H1 (cell line): ENCODE data around the gene CXCR4. TPM values are rescaled to one million over a fixed set of nuclear protein-coding genes. Genes with fewer than 3 reads are reported as not detected.
"Not testable (repeated sequence)": the region's sequence is repeated elsewhere in the genome, so short reads cannot be mapped to it uniquely, and the experiment has no call there.

Experiments
- CTCF ChIA-PET: fragments of 300-600 bp; sonication (Branson Sonifier 250); formaldehyde crosslinking; loops from one replicate; lab custom pipeline; 2021; ENCODE audit not compliant: partially characterized antibody; lab: Charles Lee
- POLR2A ChIA-PET: fragments of 300-600 bp; sonication (Branson Sonifier 250); formaldehyde crosslinking; loops from one replicate; lab custom pipeline; 2021; ENCODE audit warnings: inconsistent platforms; ENCODE audit not compliant: partially characterized antibody; lab: Charles Lee
- DNase-seq, 2 experiments: peaks; one replicate each; pipeline versions ENCODE4 v3.0.0 to v3.0.0-alpha.2; 2010 to 2022; ENCODE audit warnings: low spot score in 2 of 2, low read depth in 1 of 2, mixed read lengths in 1 of 2
- FAIRE-seq: peaks from 2 replicates; lab custom pipeline; 2011; peaks lifted over from hg19 to GRCh38; lab: Jason Lieb, UNC
- H2AFZ ChIP-seq: 2 replicates; pipeline ENCODE4 v1.8.1; 2012; ENCODE audit warnings: low read length, inconsistent platforms
- H2AK5ac ChIP-seq: 2 replicates; pipeline ENCODE4 v1.6.1; 2013; ENCODE audit warnings: low read depth, low read length
- H2BK120ac ChIP-seq: replicated peaks from 2 replicates; pipeline ENCODE3; 2013; ENCODE audit warnings: low read depth, low read length, inconsistent platforms
- H2BK12ac ChIP-seq: 2 replicates; pipeline ENCODE4 v1.6.1; 2013; ENCODE audit warnings: low read depth, low read length
- H2BK15ac ChIP-seq: 2 replicates; pipeline ENCODE4 v1.6.1; 2013; ENCODE audit warnings: low read length
- H2BK20ac ChIP-seq: 2 replicates; pipeline ENCODE4 v1.6.1; 2013; ENCODE audit warnings: low read length
- H2BK5ac ChIP-seq: 2 replicates; pipeline ENCODE4 v1.6.1; 2013; ENCODE audit warnings: low read depth, low read length
- H3K14ac ChIP-seq: 2 replicates; pipeline ENCODE4 v1.6.1; 2013; ENCODE audit warnings: inconsistent platforms; ENCODE audit not compliant: insufficient read length
- H3K18ac ChIP-seq: 2 replicates; pipeline ENCODE4 v1.6.1; 2013; ENCODE audit warnings: low read length; ENCODE audit errors: extremely low read depth
- H3K23ac ChIP-seq: 2 replicates; pipeline ENCODE4 v1.6.1; 2013; ENCODE audit warnings: inconsistent platforms; ENCODE audit not compliant: insufficient read length
- H3K23me2 ChIP-seq: 2 replicates; pipeline ENCODE4 v1.6.1; 2013; ENCODE audit warnings: low read depth, low read length
- H3K27ac ChIP-seq: 2 replicates; pipeline ENCODE4 v1.6.1; 2011; ENCODE audit warnings: low read depth, low read length, inconsistent platforms
- H3K27me3 ChIP-seq, 4 experiments: replicated peaks in 1 of 4; 1 replicate in 1 of 4; 2 replicates in 3 of 4; pipeline versions ENCODE4 v1.6.1 to v1.8.1; 2011 to 2013; ENCODE audit warnings: low read length in 3 of 4, mild to moderate bottlenecking in 3 of 4, inconsistent platforms in 2 of 4, mixed read lengths in 2 of 4, moderate library complexity in 1 of 4; ENCODE audit not compliant: control insufficient read depth in 3 of 4, insufficient read depth in 3 of 4; ENCODE audit errors: extremely low read depth in 1 of 4
- H3K36me3 ChIP-seq, 4 experiments: 2 replicates each; pipeline versions ENCODE4 v1.6.1 to v1.8.1; 2011 to 2013; ENCODE audit warnings: mild to moderate bottlenecking in 4 of 4, low read length in 3 of 4, moderate library complexity in 2 of 4, control low read depth in 1 of 4, inconsistent platforms in 1 of 4; ENCODE audit not compliant: insufficient read depth in 4 of 4, control insufficient read depth in 2 of 4
- H3K4ac ChIP-seq: replicated peaks from 2 replicates; pipeline ENCODE3; 2013; ENCODE audit warnings: low read length, low read depth, mixed read lengths, inconsistent platforms; ENCODE audit not compliant: insufficient read length
- H3K4me1 ChIP-seq, 4 experiments: replicated peaks in 1 of 4; 1 replicate in 1 of 4; 2 replicates in 3 of 4; pipeline versions ENCODE4 v1.6.1 to v1.8.1; 2011 to 2013; ENCODE audit warnings: low read length in 3 of 4, inconsistent platforms in 2 of 4, mixed read lengths in 1 of 4; ENCODE audit not compliant: insufficient read depth in 4 of 4, control insufficient read depth in 3 of 4
- H3K4me2 ChIP-seq, 2 experiments: 2 replicates each; pipeline versions ENCODE4 v1.6.1 to v1.8.1; 2011 to 2013; ENCODE audit warnings: low read depth in 2 of 2, low read length in 2 of 2, control low read depth in 1 of 2, inconsistent platforms in 1 of 2, mild to moderate bottlenecking in 1 of 2; ENCODE audit not compliant: insufficient read depth in 1 of 2
- H3K4me3 ChIP-seq, 4 experiments: fragments of 200-600, 300-600 bp in 1 of 4; sonication (generic), shearing (Covaris generic), sonication (Bioruptor Twin) in 1 of 4; 2 replicates each; pipeline versions ENCODE4 v1.5.1 to v1.8.1; 2011 to 2016; ENCODE audit warnings: low read length in 4 of 4, low read depth in 3 of 4, control low read depth in 2 of 4, inconsistent platforms in 2 of 4, mild to moderate bottlenecking in 2 of 4, mixed read lengths in 1 of 4, moderate library complexity in 1 of 4; ENCODE audit not compliant: insufficient read depth in 2 of 4; ENCODE audit errors: extremely low read depth in 1 of 4
- H3K56ac ChIP-seq: replicated peaks from 2 replicates; pipeline ENCODE3; 2013; ENCODE audit warnings: low read depth, mild to moderate bottlenecking, mixed read lengths, low read length, inconsistent platforms; ENCODE audit not compliant: insufficient read length
- H3K79me1 ChIP-seq: 2 replicates; pipeline ENCODE4 v1.6.1; 2013; ENCODE audit warnings: low read depth, low read length, control low read depth
- H3K79me2 ChIP-seq, 2 experiments: 2 replicates each; pipeline versions ENCODE4 v1.6.1 to v1.8.1; 2012 to 2013; ENCODE audit warnings: low read length in 2 of 2, mild to moderate bottlenecking in 2 of 2, inconsistent platforms in 1 of 2; ENCODE audit not compliant: insufficient read depth in 2 of 2, control insufficient read depth in 1 of 2
- H3K9ac ChIP-seq, 4 experiments: replicated peaks in 1 of 4; 1 replicate in 1 of 4; 2 replicates in 3 of 4; pipeline versions ENCODE4 v1.6.1 to v1.8.1; 2011 to 2013; ENCODE audit warnings: low read depth in 3 of 4, low read length in 3 of 4, control low read depth in 2 of 4, mild to moderate bottlenecking in 2 of 4, moderate library complexity in 2 of 4, inconsistent platforms in 1 of 4; ENCODE audit errors: extremely low read depth in 1 of 4
- H3K9me3 ChIP-seq, 2 experiments: 2 replicates each; pipeline versions ENCODE4 v1.6.1 to v1.8.1; 2012 to 2013; ENCODE audit warnings: mild to moderate bottlenecking in 2 of 2, moderate library complexity in 2 of 2, control low read depth in 1 of 2, inconsistent platforms in 1 of 2, low read depth in 1 of 2, low read length in 1 of 2, mixed read lengths in 1 of 2; ENCODE audit not compliant: insufficient read depth in 2 of 2
- H4K20me1 ChIP-seq, 2 experiments: replicated peaks in 1 of 2; 2 replicates each; pipeline versions ENCODE3 to v1.8.1; 2011 to 2013; ENCODE audit warnings: inconsistent platforms in 2 of 2, low read length in 2 of 2, mild to moderate bottlenecking in 1 of 2; ENCODE audit not compliant: insufficient read depth in 2 of 2, control insufficient read depth in 1 of 2
- H4K5ac ChIP-seq: 2 replicates; pipeline ENCODE4 v1.6.1; 2013; ENCODE audit warnings: low read length, low read depth, mixed read lengths, inconsistent platforms; ENCODE audit not compliant: insufficient read length
- H4K8ac ChIP-seq: 2 replicates; pipeline ENCODE4 v1.8.0; 2013; ENCODE audit warnings: mild to moderate bottlenecking, moderate library complexity, low read length, inconsistent platforms; ENCODE audit not compliant: insufficient read depth; ENCODE audit errors: extremely low read depth
- H4K91ac ChIP-seq: replicated peaks from 2 replicates; pipeline ENCODE3; 2013; ENCODE audit warnings: low read length, mixed read lengths, inconsistent platforms; ENCODE audit not compliant: insufficient read length
- ASH2L ChIP-seq: fragments of 200-600, 300-600 bp; sonication (generic); IDR thresholded peaks from one replicate; pipeline ENCODE4 v1.7.1; 2017; ENCODE audit warnings: low read length
- FOSL1 ChIP-seq: IDR thresholded peaks from 2 replicates; pipeline ENCODE4 v1.6.1; 2011; ENCODE audit warnings: mild to moderate bottlenecking, low read depth, low read length, moderate library complexity; ENCODE audit not compliant: insufficient read depth
- NRF1 ChIP-seq: IDR thresholded peaks from 2 replicates; pipeline ENCODE4 v1.6.1; 2011; ENCODE audit warnings: mild to moderate bottlenecking, low read depth, low read length, improper control_type of control experiment
- SIN3A ChIP-seq, 2 experiments: IDR thresholded peaks in 1 of 2; conservative IDR thresholded peaks in 1 of 2; 2 replicates each; pipeline ENCODE4 v1.6.1; 2011 to 2012; ENCODE audit warnings: low read length in 2 of 2, improper control_type of control experiment in 1 of 2, low read depth in 1 of 2, mild to moderate bottlenecking in 1 of 2
- WGBS, 2 experiments: shearing (Covaris generic) in 1 of 2; methylation state at CpG; one replicate each; pipeline versions ENCODE4 v1.1.6 to v1.1.7; 2013 to 2015; ENCODE audit warnings: low lambda C conversion rate in 2 of 2, mixed read lengths in 2 of 2, inconsistent platforms in 1 of 2, low coverage in 1 of 2, missing lambda C conversion rate in 1 of 2; ENCODE audit not compliant: insufficient replicate concordance in 2 of 2, insufficient coverage in 1 of 2, insufficient read length in 1 of 2; ENCODE audit errors: extremely low coverage in 1 of 2, missing lambda C conversion rate in 1 of 2; 5-methylcytosine and 5-hydroxymethylcytosine counted together
- polyA plus RNA-seq, 7 experiments: library from polyadenylated mRNA; depleted of rRNA in 3 of 7; stranded (reverse) in 5 of 7; unstranded in 2 of 7; fragments of >200 nt in 5 of 7; fragments of 200-250 nt in 2 of 7; gene quantifications; 1 replicate in 5 of 7; 2 replicates in 1 of 7; 4 replicates in 1 of 7; pipeline versions ENCODE4 v1.2.1 to v1.2.3, GENCODE V29; 2011 to 2013; ENCODE audit warnings: missing spikeins in 2 of 7, mixed read lengths in 2 of 7
- total RNA-seq: library from RNA; stranded (reverse); fragmentation: NEBNext Ultra II Directional; extraction: Animal tissue kit (Norgen Biotek cat#: 25700); gene quantifications from 2 replicates; pipeline ENCODE4 v1.2.1, GENCODE V29; 2021
- TF ChIP-seq, protein P1 (sequence below), 3 experiments: IDR thresholded peaks; 1 replicate in 2 of 3; 2 replicates in 1 of 3; pipeline versions ENCODE4 v1.5.1 to v1.6.1; 2011; ENCODE audit warnings: low read length in 3 of 3, mild to moderate bottlenecking in 3 of 3, inconsistent platforms in 2 of 3, low read depth in 1 of 3, moderate library complexity in 1 of 3; ENCODE audit not compliant: insufficient read depth in 1 of 3; ENCODE audit errors: control extremely low read depth in 1 of 3
- TF ChIP-seq, protein P2 (sequence below): IDR thresholded peaks from 2 replicates; pipeline ENCODE4 v1.6.1; 2012; ENCODE audit warnings: inconsistent platforms

Gene CXCR4
- total and polyA plus RNA-seq, 2 of the 8 experiments (the other 6 are each of a cell fraction or from before 2014, with no cell fraction given): 1.8 to 2.8 TPM

- TF ChIP-seq, protein P1, sequence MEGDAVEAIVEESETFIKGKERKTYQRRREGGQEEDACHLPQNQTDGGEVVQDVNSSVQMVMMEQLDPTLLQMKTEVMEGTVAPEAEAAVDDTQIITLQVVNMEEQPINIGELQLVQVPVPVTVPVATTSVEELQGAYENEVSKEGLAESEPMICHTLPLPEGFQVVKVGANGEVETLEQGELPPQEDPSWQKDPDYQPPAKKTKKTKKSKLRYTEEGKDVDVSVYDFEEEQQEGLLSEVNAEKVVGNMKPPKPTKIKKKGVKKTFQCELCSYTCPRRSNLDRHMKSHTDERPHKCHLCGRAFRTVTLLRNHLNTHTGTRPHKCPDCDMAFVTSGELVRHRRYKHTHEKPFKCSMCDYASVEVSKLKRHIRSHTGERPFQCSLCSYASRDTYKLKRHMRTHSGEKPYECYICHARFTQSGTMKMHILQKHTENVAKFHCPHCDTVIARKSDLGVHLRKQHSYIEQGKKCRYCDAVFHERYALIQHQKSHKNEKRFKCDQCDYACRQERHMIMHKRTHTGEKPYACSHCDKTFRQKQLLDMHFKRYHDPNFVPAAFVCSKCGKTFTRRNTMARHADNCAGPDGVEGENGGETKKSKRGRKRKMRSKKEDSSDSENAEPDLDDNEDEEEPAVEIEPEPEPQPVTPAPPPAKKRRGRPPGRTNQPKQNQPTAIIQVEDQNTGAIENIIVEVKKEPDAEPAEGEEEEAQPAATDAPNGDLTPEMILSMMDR (IDR thresholded peaks at IDR 0.05; ENCODE audit: control extremely low read depth in 1 of 3, insufficient read depth in 1 of 3, low read depth in 1 of 3, low read length in 3 of 3): no peak
- TF ChIP-seq NRF1 (no peak), ASH2L (no peak), FOSL1 (no peak), SIN3A (conservative IDR thresholded peaks at IDR 0.05 in 1 of 2, IDR thresholded peaks at IDR 0.05 in 1 of 2; ENCODE audit: low read depth in 1 of 2, low read length in 2 of 2) (no peak)
- TF ChIP-seq, protein P2, sequence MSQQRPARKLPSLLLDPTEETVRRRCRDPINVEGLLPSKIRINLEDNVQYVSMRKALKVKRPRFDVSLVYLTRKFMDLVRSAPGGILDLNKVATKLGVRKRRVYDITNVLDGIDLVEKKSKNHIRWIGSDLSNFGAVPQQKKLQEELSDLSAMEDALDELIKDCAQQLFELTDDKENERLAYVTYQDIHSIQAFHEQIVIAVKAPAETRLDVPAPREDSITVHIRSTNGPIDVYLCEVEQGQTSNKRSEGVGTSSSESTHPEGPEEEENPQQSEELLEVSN: no peak
Measured at GRCh38 chr2:136091899-136092298, 26.1 kb downstream of the CXCR4 start (continued).

- WGBS, 2 experiments: 90% methylated on average over 26 of the region's 43 CpGs; no CpG with 5 or more reads in 1 of the 2 experiments
- H2BK5ac ChIP-seq, FAIRE-seq, H2BK120ac ChIP-seq, DNase-seq, H3K4me1 ChIP-seq, H2AFZ ChIP-seq, H2BK12ac ChIP-seq, H4K20me1 ChIP-seq, H3K18ac ChIP-seq, H3K9me3 ChIP-seq, H2BK15ac ChIP-seq, H4K8ac ChIP-seq, H3K4me2 ChIP-seq, H3K4ac ChIP-seq, H3K14ac ChIP-seq, H3K23me2 ChIP-seq, H2BK20ac ChIP-seq, H3K27ac ChIP-seq, H3K79me2 ChIP-seq, H3K23ac ChIP-seq, H3K27me3 ChIP-seq, H3K79me1 ChIP-seq, H3K4me3 ChIP-seq, H2AK5ac ChIP-seq, H4K5ac ChIP-seq, H3K9ac ChIP-seq, H4K91ac ChIP-seq, H3K56ac ChIP-seq, H3K36me3 ChIP-seq: not testable (repeated sequence)
- ChIA-PET POLR2A (interaction anchor here (2.0 kb wide), 1 partner anchor 9 kb away, joined by 5 read pairs; no protein-coding TSS in a partner anchor), CTCF (interaction anchor here (0.7 to 1.5 kb wide), 4 partner anchors 9 to 174 kb away, joined by 3 to 7 read pairs (median 3); no protein-coding TSS in a partner anchor)
Measured at GRCh38 chr2:136087901-136088460, 30.0 kb downstream of the CXCR4 start.
